HL-60 (cell line): ENCODE measurements around the gene FAM83C.

Experiments
- TF ChIP-seq, protein P1 (sequence below): IDR thresholded peaks from 2 replicates; pipeline ENCODE4 v1.6.1; 2012; ENCODE audit warnings: low read depth; ENCODE audit not compliant: insufficient replicate concordance
- TF ChIP-seq, protein P2 (sequence below): IDR thresholded peaks from one replicate; pipeline ENCODE4 v1.5.1; 2011; ENCODE audit warnings: low read length, control low read depth, inconsistent platforms; ENCODE audit not compliant: insufficient read depth

DNA sequence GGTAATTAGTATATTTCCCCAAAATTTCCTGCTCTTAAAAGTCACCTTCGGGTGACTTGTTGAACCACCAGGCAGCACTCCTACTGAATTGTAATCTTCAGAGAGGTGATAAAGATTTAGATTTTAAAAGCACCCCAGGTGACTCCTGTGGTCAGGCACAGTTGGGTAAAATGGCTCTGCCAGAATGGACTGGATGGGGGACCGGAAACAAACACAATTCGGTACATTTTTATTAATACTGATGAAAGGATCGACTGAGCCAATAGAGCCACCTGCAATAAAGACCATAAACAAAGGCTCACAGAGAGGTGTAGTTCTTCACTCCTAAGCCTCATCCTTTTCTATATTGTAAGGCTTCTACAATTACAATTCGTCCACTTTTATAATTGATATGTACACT lies 19.6 kb upstream of the FAM83C start:
- TF ChIP-seq, protein P1, sequence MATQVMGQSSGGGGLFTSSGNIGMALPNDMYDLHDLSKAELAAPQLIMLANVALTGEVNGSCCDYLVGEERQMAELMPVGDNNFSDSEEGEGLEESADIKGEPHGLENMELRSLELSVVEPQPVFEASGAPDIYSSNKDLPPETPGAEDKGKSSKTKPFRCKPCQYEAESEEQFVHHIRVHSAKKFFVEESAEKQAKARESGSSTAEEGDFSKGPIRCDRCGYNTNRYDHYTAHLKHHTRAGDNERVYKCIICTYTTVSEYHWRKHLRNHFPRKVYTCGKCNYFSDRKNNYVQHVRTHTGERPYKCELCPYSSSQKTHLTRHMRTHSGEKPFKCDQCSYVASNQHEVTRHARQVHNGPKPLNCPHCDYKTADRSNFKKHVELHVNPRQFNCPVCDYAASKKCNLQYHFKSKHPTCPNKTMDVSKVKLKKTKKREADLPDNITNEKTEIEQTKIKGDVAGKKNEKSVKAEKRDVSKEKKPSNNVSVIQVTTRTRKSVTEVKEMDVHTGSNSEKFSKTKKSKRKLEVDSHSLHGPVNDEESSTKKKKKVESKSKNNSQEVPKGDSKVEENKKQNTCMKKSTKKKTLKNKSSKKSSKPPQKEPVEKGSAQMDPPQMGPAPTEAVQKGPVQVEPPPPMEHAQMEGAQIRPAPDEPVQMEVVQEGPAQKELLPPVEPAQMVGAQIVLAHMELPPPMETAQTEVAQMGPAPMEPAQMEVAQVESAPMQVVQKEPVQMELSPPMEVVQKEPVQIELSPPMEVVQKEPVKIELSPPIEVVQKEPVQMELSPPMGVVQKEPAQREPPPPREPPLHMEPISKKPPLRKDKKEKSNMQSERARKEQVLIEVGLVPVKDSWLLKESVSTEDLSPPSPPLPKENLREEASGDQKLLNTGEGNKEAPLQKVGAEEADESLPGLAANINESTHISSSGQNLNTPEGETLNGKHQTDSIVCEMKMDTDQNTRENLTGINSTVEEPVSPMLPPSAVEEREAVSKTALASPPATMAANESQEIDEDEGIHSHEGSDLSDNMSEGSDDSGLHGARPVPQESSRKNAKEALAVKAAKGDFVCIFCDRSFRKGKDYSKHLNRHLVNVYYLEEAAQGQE: no peak
- TF ChIP-seq, protein P2, sequence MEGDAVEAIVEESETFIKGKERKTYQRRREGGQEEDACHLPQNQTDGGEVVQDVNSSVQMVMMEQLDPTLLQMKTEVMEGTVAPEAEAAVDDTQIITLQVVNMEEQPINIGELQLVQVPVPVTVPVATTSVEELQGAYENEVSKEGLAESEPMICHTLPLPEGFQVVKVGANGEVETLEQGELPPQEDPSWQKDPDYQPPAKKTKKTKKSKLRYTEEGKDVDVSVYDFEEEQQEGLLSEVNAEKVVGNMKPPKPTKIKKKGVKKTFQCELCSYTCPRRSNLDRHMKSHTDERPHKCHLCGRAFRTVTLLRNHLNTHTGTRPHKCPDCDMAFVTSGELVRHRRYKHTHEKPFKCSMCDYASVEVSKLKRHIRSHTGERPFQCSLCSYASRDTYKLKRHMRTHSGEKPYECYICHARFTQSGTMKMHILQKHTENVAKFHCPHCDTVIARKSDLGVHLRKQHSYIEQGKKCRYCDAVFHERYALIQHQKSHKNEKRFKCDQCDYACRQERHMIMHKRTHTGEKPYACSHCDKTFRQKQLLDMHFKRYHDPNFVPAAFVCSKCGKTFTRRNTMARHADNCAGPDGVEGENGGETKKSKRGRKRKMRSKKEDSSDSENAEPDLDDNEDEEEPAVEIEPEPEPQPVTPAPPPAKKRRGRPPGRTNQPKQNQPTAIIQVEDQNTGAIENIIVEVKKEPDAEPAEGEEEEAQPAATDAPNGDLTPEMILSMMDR: no peak
